NK-92 (cell line): Measurements from ENCODE around the gene ACTRT2.

Source experiments
- DNase-seq: peaks from one replicate; lab custom pipeline; 2025; ENCODE audit not compliant: unreplicated experiment; lab: John Stamatoyannopoulos, UW

ACTRT2 gene

GRCh38 chr1:3002349-3003038, 18.8 kb upstream of the ACTRT2 start:
- no peak for DNase-seq

- no peak for DNase-seq
Measured at GRCh38 chr1:3003039-3003940, 18.0 kb upstream of the ACTRT2 start.

GRCh38 chr1:3003941-3004270, 17.4 kb upstream of the ACTRT2 start:
- no peak for DNase-seq

- DNase-seq = no peak
Measured at GRCh38 chr1:3004285-3005205, 16.7 kb upstream of the ACTRT2 start.

GRCh38 chr1:3005771-3006170, 15.5 kb upstream of the ACTRT2 start:
- DNase-seq = no peak

- DNase-seq = no peak
Measured at GRCh38 chr1:3007298-3008147, 13.7 kb upstream of the ACTRT2 start.

- no peak for DNase-seq
Measured at GRCh38 chr1:3009021-3009420, 12.2 kb upstream of the ACTRT2 start.

GRCh38 chr1:3009556-3009955, 11.7 kb upstream of the ACTRT2 start:
- no peak for DNase-seq

- no peak for DNase-seq
Measured at GRCh38 chr1:3011127-3011526, 10.1 kb upstream of the ACTRT2 start.

GRCh38 chr1:3011631-3012455, 9.4 kb upstream of the ACTRT2 start:
- no peak for DNase-seq

- no peak for DNase-seq
Measured at GRCh38 chr1:3012456-3013291, 8.6 kb upstream of the ACTRT2 start.

GRCh38 chr1:3013371-3014049, 7.8 kb upstream of the ACTRT2 start:
- DNase-seq = no peak

- no peak for DNase-seq
Measured at GRCh38 chr1:3014050-3014440, 7.2 kb upstream of the ACTRT2 start.

GRCh38 chr1:3014443-3015268, 6.6 kb upstream of the ACTRT2 start:
- no peak for DNase-seq

GRCh38 chr1:3015269-3015635, 6.0 kb upstream of the ACTRT2 start:
- no peak for DNase-seq

GRCh38 chr1:3015744-3016143, 5.5 kb upstream of the ACTRT2 start:
- no peak for DNase-seq

GRCh38 chr1:3016641-3017439, 4.4 kb upstream of the ACTRT2 start:
- no peak for DNase-seq
